GM12878 (cell line): ENCODE results near the gene HSPA12A.

Experiments
- BCL11A ChIP-seq: IDR thresholded peaks from 2 replicates; pipeline ENCODE4 v1.6.1; 2011; ENCODE audit warnings: low read depth, low read length
- BMI1 ChIP-seq: fragments of 450-650 bp; IDR thresholded peaks from 2 replicates; pipeline ENCODE4 v1.6.1; 2016; ENCODE audit warnings: mild to moderate bottlenecking, moderate library complexity, borderline replicate concordance
- CBX3 ChIP-seq: fragments of 200-600 bp; sonication (generic); IDR thresholded peaks from 2 replicates; pipeline ENCODE4 v1.6.1; 2016; ENCODE audit warnings: low read depth, borderline replicate concordance
- CBX5 ChIP-seq: sonication (generic); IDR thresholded peaks from 2 replicates; pipeline ENCODE4 v1.6.1; 2016; ENCODE audit warnings: low read depth, moderate library complexity, mild to moderate bottlenecking, inconsistent platforms
- CREM ChIP-seq: IDR thresholded peaks from 2 replicates; pipeline ENCODE4 v1.6.1; 2014; ENCODE audit warnings: antibody characterized with exemption, low read depth
- CTCF ChIP-seq, 3 experiments: IDR thresholded peaks in 2 of 3; conservative IDR thresholded peaks in 1 of 3; 2 replicates each; pipeline ENCODE4 v1.5.1; 2011; ENCODE audit warnings: low read depth in 3 of 3, low read length in 3 of 3, mild to moderate bottlenecking in 3 of 3, control low read depth in 2 of 3, moderate library complexity in 2 of 3, inconsistent platforms in 1 of 3, mixed read lengths in 1 of 3; ENCODE audit not compliant: control insufficient read depth in 2 of 3, insufficient read depth in 1 of 3; ENCODE audit errors: extremely low read depth in 1 of 3
- EZH2 ChIP-seq: IDR thresholded peaks from 2 replicates; pipeline ENCODE4 v1.6.1; 2012; ENCODE audit warnings: low read depth, mild to moderate bottlenecking, control low read depth, inconsistent platforms, low read length, borderline replicate concordance; ENCODE audit not compliant: control insufficient read depth
- MTA3 ChIP-seq: IDR thresholded peaks from 2 replicates; pipeline ENCODE4 v1.6.1; 2012; ENCODE audit warnings: low read length, inconsistent platforms, borderline replicate concordance
- MYC ChIP-seq: IDR thresholded peaks from 2 replicates; pipeline ENCODE4 v1.6.1; 2011; ENCODE audit warnings: mild to moderate bottlenecking, low read length, moderate library complexity, inconsistent platforms; ENCODE audit not compliant: insufficient read depth, insufficient replicate concordance, insufficient read length, severe bottlenecking
- NRF1 ChIP-seq: conservative IDR thresholded peaks from 2 replicates; pipeline ENCODE4 v1.6.1; 2011; ENCODE audit warnings: mild to moderate bottlenecking, low read depth, low read length, improper control_type of control experiment
- RCOR1 ChIP-seq: conservative IDR thresholded peaks from 2 replicates; pipeline ENCODE4 v1.6.1; 2012; ENCODE audit warnings: low read depth, low read length, improper control_type of control experiment
- TAF1 ChIP-seq: IDR thresholded peaks from 2 replicates; pipeline ENCODE4 v1.6.1; 2011; ENCODE audit warnings: mild to moderate bottlenecking, low read depth, low read length, borderline replicate concordance

- no peak for TF ChIP-seq CREM
- no peak for TF ChIP-seq RCOR1
- TF ChIP-seq MYC: no peak
- TF ChIP-seq CBX5: no peak
- TF ChIP-seq CTCF (IDR thresholded peaks at IDR 0.05 in 2 of 3, conservative IDR thresholded peaks at IDR 0.05 in 1 of 3; ENCODE audit: control insufficient read depth in 2 of 3, extremely low read depth in 1 of 3, insufficient read depth in 1 of 3, low read depth in 3 of 3, low read length in 3 of 3): no peak
- TF ChIP-seq TAF1: no peak
- no peak for TF ChIP-seq BCL11A
- TF ChIP-seq BMI1: no peak
- no peak for TF ChIP-seq NRF1
- TF ChIP-seq EZH2: no peak
- TF ChIP-seq CBX3: no peak
- no peak for TF ChIP-seq MTA3
Observed at GRCh38 chr10:116667484-116667883, 74.9 kb downstream of the HSPA12A start.
